Neural progenitor cell (in vitro differentiated cells): ENCODE data around the gene ANAPC16.

Source experiments
- EZH2 ChIP-seq: fragments of 200-600 bp; sonication (generic); IDR thresholded peaks from 2 replicates; pipeline ENCODE4 v1.6.1; 2017; ENCODE audit warnings: antibody characterized with exemption, mild to moderate bottlenecking, moderate library complexity
- TF ChIP-seq, protein P1 (sequence below): fragments of 200-600 bp; sonication (generic); IDR thresholded peaks from 2 replicates; pipeline ENCODE4 v1.5.1; 2017; ENCODE audit warnings: antibody characterized with exemption, mild to moderate bottlenecking

GRCh38 chr10:72170263-72170662 is 45.5 kb upstream of the ANAPC16 start:
- TF ChIP-seq, protein P1, sequence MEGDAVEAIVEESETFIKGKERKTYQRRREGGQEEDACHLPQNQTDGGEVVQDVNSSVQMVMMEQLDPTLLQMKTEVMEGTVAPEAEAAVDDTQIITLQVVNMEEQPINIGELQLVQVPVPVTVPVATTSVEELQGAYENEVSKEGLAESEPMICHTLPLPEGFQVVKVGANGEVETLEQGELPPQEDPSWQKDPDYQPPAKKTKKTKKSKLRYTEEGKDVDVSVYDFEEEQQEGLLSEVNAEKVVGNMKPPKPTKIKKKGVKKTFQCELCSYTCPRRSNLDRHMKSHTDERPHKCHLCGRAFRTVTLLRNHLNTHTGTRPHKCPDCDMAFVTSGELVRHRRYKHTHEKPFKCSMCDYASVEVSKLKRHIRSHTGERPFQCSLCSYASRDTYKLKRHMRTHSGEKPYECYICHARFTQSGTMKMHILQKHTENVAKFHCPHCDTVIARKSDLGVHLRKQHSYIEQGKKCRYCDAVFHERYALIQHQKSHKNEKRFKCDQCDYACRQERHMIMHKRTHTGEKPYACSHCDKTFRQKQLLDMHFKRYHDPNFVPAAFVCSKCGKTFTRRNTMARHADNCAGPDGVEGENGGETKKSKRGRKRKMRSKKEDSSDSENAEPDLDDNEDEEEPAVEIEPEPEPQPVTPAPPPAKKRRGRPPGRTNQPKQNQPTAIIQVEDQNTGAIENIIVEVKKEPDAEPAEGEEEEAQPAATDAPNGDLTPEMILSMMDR: no peak
- no peak for TF ChIP-seq EZH2
